ENCODE measurements around the gene PINK1.
"Not testable (repeated sequence)": the region's sequence is repeated elsewhere in the genome, so short reads cannot be mapped to it uniquely, and the experiment has no call there.

The PINK1 gene

DNA sequence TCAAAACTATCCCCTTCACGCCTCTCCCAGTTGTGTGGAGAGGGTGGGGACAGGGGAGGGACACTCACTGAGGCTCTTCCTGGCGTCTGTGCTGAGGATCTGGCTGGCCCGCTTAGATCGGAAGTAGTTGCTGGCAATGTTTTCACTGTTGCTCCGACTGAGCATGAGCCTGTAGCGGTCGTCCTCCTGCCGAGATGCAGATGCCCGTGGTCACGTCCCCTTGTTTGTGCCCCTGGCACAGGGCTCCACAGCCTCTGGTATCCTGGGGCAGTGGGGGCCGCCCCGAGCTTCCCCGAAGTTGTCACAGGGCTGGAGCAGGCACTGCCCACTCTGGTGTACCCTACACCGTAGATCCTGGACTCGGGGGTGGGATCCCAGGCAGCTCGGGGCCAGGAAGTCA lies 32.9 kb downstream of the PINK1 start:
- no peak overlapping the region for H3K9ac ChIP-seq (ENCODE audit: low read depth, low read length)
- peaks cover 5% of the 10 kb centered on the region; the same call in 1 of the 2 replicates for H3K4me1 ChIP-seq (ENCODE audit: insufficient read depth, low read length)

DNA sequence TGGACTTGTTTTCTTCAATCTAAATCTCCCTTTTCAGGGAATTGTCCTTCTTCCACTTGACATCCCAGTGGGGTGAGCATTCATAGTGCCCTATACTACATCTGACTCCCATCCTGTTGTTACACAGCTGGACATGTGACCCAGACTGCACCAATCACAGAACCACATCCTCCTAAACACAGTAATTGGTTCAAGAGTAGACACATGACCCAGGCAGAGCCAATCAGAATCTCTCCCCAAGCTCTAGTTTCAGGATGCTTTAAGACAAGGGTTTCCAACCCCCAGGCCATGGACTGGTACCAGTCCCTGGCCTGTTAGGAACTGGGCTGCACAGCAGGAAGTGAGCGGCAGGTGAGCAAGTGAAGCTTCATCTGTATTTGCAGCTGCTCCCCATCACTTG lies 33.5 kb downstream of the PINK1 start:
- Histone ChIP-seq H3K36me3 (ENCODE audit: insufficient read depth, low read length) (no peaks in the 10 kb centered on the region; the same call in 1 of the 2 replicates), H3K9ac (ENCODE audit: low read depth, low read length) (no peak overlapping the region), H3K9me3 (ENCODE audit: control insufficient read depth, insufficient read depth, low read length) (no peaks in the 10 kb centered on the region), H3K4me1 (ENCODE audit: insufficient read depth, low read length) (peaks cover 5% of the 10 kb centered on the region; the same call in 1 of the 2 replicates)

More for the DNA sequence above, 32.9 kb downstream of the PINK1 start:
- H3K9me3 ChIP-seq (ENCODE audit: control insufficient read depth, insufficient read depth, low read length) = no peaks in the 10 kb centered on the region
- H3K36me3 ChIP-seq (ENCODE audit: insufficient read depth, low read length) = no peaks in the 10 kb centered on the region; the same call in 1 of the 2 replicates

DNA sequence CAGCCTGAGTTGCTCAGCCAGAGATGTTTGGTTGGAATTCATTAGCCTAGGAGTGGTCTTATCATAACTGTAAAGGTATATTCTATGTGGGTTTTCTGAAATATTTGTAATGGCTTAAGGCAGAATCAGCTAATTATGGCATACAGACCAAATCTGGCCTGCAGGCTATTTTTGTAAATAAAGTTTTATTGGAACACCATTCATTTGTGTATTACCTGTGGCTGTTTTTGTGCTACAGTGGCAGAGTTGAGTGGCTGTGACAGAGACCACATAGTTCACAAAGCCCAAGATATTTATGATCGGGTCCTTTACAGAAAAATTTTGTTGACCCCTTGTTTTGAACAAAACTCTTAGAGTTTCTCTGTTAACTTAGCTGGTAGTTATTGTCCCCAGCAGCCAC lies 35.3 kb downstream of the PINK1 start:
- no peak overlapping the region for H3K9ac ChIP-seq (ENCODE audit: low read depth, low read length)
- no peaks in the 10 kb centered on the region for H3K9me3 ChIP-seq (ENCODE audit: control insufficient read depth, insufficient read depth, low read length)
- no peaks in the 10 kb centered on the region; the same call in 1 of the 2 replicates for H3K36me3 ChIP-seq (ENCODE audit: insufficient read depth, low read length)
- peaks cover 5% of the 10 kb centered on the region; the same call in 1 of the 2 replicates for H3K4me1 ChIP-seq (ENCODE audit: insufficient read depth, low read length)

DNA sequence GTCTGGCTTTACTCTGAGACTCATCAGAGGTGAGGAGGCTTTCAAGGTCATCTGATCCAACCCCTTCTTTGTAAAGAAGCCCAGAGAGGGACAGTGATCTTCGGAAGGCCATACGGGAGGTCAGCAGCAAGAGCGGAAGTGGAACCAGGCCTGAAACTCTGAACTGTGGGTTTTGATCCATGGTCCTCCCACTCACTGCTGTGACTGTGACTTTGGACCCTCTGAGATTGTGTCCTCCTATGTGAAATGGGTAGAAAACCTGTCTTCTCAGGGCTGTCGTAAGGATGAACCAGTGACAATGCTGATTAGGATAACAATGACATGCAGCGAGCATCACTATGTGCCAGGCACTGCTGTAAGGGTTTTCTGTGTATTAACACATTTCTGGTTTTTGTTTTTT lies 37.7 kb downstream of the PINK1 start:
- H3K9ac ChIP-seq (ENCODE audit: low read depth, low read length) = no peak overlapping the region
- no peaks in the 10 kb centered on the region for H3K9me3 ChIP-seq (ENCODE audit: control insufficient read depth, insufficient read depth, low read length)
- H3K4me1 ChIP-seq (ENCODE audit: insufficient read depth, low read length) = peaks cover under 1% of the 10 kb centered on the region; the same call in 1 of the 2 replicates
- H3K36me3 ChIP-seq (ENCODE audit: insufficient read depth, low read length) = no peaks in the 10 kb centered on the region; the same call in 1 of the 2 replicates

DNA sequence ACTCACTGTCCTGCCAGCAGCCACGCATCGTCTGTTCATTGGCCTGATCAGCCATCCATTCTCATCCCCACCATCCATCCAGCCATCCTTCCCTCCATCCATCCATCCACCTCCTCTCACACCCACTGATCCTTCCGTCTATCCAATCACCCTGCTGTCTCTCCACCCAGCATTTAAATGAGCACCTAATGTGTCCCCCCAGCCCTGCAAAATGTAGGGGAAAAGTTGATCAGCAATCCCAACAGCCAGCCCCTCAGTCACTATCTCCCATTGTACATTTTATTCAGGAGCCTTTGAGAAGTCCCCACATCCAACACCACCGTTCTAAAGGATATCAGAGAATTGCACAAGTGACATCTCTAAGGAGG lies 39.0 kb downstream of the PINK1 start:
- Histone ChIP-seq H3K9ac (ENCODE audit: low read depth, low read length) (no peak overlapping the region), H3K36me3 (ENCODE audit: insufficient read depth, low read length) (no peaks in the 10 kb centered on the region; the same call in 1 of the 2 replicates), H3K4me1 (ENCODE audit: insufficient read depth, low read length) (no peaks in the 10 kb centered on the region), H3K9me3 (ENCODE audit: control insufficient read depth, insufficient read depth, low read length) (no peaks in the 10 kb centered on the region)

DNA sequence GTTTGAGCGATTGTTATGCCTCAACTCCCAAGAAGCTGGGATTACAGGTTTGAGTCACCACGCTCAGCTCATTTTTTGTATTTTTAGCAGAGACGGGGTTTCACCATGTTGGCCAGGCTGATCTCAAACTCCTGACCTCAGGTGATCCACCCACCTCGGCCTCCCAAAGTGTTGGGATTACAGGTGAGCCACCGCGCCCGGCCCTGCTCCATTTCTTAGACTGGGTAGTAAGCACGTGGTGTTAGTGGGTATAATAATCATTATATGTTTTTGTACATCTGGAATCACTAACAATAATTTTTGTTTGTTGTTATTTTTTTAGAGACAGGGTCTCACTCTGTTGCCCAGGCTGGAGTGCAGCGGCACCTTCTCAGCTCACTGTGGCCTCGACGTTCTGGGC lies 40.4 kb downstream of the PINK1 start:
- not testable (repeated sequence) for H3K9ac ChIP-seq (ENCODE audit: low read depth, low read length); H3K36me3 ChIP-seq (ENCODE audit: insufficient read depth, low read length); H3K4me1 ChIP-seq (ENCODE audit: insufficient read depth, low read length); H3K9me3 ChIP-seq (ENCODE audit: control insufficient read depth, insufficient read depth, low read length)

DNA sequence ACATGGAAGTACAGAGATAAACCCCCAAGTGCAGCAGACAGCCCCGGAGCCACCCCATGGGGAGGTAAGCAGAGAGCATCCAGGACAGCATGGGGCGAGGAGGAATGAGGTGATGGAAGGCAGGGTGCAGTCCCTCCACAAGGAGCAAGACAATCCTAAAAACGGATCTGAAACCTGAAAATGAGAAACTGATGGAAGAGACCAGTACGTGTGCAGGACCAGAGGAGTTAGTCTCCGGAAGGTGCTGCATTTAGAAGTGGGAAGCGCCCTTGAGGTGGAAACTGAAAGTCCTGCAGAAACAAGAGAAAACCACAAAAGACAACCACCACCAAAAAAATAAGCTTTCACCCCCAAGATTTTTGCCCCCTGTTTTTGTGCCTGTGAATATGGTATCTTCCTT lies 45.3 kb downstream of the PINK1 start:
- H3K9ac ChIP-seq (ENCODE audit: low read depth, low read length) = no peak overlapping the region
- H3K4me1 ChIP-seq (ENCODE audit: insufficient read depth, low read length) = no peaks in the 10 kb centered on the region
- peaks cover 3% of the 10 kb centered on the region; the same call in 1 of the 2 replicates for H3K36me3 ChIP-seq (ENCODE audit: insufficient read depth, low read length)
- no peaks in the 10 kb centered on the region for H3K9me3 ChIP-seq (ENCODE audit: control insufficient read depth, insufficient read depth, low read length)

DNA sequence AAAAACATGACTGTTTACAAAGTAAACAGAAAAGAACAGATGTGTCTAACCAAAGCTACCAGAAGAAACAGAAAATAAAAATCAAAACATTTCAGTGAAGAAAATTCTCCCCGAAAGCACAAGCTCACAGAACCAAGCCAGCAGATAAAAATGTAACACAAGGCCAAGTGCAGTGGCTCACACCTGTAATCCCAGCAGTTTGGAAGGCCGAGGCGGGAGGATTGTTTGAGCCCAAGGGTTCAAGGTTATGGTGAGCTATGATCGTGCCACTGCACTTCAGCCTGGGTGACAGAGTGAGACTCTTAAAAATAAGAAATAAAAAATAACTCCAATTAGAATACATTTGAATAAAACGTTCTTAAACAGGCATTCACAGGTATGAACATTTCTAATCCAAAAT lies 47.0 kb downstream of the PINK1 start:
- Histone ChIP-seq H3K9ac (ENCODE audit: low read depth, low read length) (no peak overlapping the region), H3K9me3 (ENCODE audit: control insufficient read depth, insufficient read depth, low read length) (no peaks in the 10 kb centered on the region), H3K4me1 (ENCODE audit: insufficient read depth, low read length) (no peaks in the 10 kb centered on the region), H3K36me3 (ENCODE audit: insufficient read depth, low read length) (peaks cover 3% of the 10 kb centered on the region; the same call in 1 of the 2 replicates)

DNA sequence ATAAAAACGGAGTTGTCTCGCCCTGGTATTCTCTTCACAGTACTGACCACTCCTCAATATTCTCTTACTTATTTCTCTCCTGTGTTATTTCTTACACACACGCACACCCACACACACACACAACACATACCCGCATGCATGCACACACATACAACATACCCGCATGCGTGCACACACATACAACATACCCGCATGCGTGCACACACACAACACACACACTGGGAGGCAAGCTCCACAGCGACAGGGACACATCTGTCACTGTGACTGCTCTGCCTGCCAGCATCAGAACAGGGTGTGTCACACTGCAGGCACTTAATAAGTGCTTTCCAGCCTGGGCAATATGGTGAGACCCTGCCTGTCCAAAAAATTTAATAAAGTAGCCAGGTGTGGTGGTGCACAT lies 48.7 kb downstream of the PINK1 start:
- H3K9me3 ChIP-seq (ENCODE audit: control insufficient read depth, insufficient read depth, low read length) = no peaks in the 10 kb centered on the region
- no peak overlapping the region for H3K9ac ChIP-seq (ENCODE audit: low read depth, low read length)
- H3K36me3 ChIP-seq (ENCODE audit: insufficient read depth, low read length) = peaks cover 3% of the 10 kb centered on the region; the same call in 1 of the 2 replicates
- no peaks in the 10 kb centered on the region for H3K4me1 ChIP-seq (ENCODE audit: insufficient read depth, low read length)

DNA sequence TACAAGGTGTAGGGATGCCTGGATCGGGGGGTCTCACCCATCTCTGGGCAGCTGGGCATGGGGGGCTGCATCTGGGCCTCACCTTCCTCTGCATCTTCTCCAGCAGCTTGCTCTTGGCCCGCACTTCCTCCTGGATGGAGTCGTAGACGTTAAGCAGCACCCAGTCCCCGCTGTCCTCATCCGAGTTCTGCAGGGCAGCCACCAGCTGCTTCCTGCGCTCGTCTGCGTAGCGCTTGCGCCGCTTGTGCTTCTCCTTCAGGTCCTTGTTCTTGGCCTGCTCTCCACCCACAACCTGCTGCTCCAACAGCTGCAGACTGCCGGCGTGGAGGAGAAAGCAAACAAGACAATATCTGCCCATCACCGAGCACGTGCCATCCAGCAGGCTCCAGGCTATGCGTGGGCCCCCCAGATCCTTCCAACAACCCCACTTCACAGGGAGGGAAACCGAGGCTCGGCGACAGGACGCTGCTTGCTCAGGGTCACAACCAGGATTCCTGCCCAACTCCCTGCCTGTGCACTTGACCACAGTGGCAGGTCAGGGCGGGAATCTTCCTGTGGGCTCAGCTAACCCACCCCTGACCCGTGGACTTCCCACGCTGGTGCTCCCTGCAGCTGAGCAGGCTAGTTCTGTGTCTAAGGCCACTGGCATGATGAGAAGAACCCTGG lies 49.4 kb downstream of the PINK1 start:
- no peaks in the 10 kb centered on the region for H3K4me1 ChIP-seq (ENCODE audit: insufficient read depth, low read length)
- no peak overlapping the region for H3K9ac ChIP-seq (ENCODE audit: low read depth, low read length)
- no peaks in the 10 kb centered on the region for H3K9me3 ChIP-seq (ENCODE audit: control insufficient read depth, insufficient read depth, low read length)

DNA sequence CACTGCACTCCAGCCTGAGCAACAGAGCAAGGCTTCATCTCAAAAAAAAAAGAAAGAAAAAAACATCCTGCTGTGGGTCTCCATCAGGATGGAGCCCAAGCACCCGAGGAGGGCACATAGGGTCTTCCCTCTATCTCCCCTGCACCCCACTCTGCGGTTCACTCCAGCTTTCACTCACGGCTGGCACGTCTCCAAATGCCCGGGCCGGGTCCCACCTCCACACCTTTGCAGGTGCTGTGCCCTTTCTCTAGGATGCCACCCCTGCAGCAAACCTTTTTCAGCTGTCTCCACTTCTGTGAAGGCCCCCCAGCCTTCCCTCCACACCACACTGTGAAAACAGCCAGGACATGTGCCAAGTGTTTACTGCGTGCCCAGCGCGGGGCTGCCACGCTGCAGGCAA lies 50.4 kb downstream of the PINK1 start:
- no peak overlapping the region for H3K9ac ChIP-seq (ENCODE audit: low read depth, low read length)
- no peaks in the 10 kb centered on the region for H3K9me3 ChIP-seq (ENCODE audit: control insufficient read depth, insufficient read depth, low read length)
- H3K4me1 ChIP-seq (ENCODE audit: insufficient read depth, low read length) = no peaks in the 10 kb centered on the region
- H3K36me3 ChIP-seq (ENCODE audit: insufficient read depth, low read length) = no peaks in the 10 kb centered on the region; the same call in 1 of the 2 replicates

More for the DNA sequence above, 49.4 kb downstream of the PINK1 start:
- peaks cover 3% of the 10 kb centered on the region; the same call in 1 of the 2 replicates for H3K36me3 ChIP-seq (ENCODE audit: insufficient read depth, low read length)

DNA sequence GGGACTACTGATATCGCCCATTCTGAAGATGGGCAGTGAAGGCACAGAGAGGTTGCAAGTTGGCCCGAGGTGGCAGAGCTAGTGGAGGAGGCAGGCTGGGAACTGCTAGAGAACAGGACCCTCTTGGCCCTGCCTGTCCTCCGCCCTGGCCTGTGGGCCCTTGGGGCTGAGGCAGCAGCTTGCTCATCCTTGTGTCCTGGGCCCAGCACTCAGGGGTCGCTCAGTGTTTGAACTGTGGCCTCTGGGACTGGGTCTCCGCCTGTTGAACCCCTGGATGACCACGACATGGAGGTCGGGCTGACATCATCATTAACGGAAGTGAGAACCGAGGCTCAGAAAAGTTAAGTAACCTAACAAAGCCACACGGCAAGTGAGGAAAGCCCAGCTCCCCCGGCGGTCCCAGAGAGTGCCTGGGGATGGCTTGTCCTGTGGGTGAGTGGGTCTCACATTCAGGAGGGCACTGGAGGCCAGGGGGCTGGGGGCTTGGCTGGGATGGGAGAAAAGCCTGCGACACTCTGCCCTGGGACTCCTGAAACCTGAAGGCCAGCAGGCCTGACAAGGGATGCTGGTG lies 50.9 kb downstream of the PINK1 start:
- Histone ChIP-seq H3K9me3 (ENCODE audit: control insufficient read depth, insufficient read depth, low read length) (no peaks in the 10 kb centered on the region), H3K9ac (ENCODE audit: low read depth, low read length) (no peak overlapping the region), H3K4me1 (ENCODE audit: insufficient read depth, low read length) (no peaks in the 10 kb centered on the region), H3K36me3 (ENCODE audit: insufficient read depth, low read length) (no peaks in the 10 kb centered on the region; the same call in 1 of the 2 replicates)

DNA sequence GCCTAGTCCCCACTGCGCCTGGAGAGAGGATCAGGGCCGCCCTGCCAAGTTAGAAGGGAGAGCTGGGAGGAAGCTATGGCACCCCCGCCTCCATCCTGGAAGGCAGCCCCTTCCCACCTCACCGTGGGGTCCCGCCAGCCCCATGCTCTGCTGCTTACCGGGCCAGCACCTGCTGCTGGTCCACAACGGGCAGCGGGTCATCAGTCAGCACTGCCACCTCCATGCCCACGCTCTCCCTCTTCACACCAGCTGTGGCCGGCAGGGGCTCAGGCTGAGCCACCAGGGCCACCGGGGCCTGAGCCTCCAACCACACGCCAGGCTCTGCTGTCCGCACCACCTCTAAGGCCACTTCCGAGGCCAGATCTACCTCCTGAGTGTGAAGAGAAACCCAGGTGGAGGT lies 51.4 kb downstream of the PINK1 start:
- Histone ChIP-seq H3K4me1 (ENCODE audit: insufficient read depth, low read length) (no peaks in the 10 kb centered on the region), H3K36me3 (ENCODE audit: insufficient read depth, low read length) (no peaks in the 10 kb centered on the region; the same call in 1 of the 2 replicates), H3K9me3 (ENCODE audit: control insufficient read depth, insufficient read depth, low read length) (no peaks in the 10 kb centered on the region), H3K9ac (ENCODE audit: low read depth, low read length) (no peak overlapping the region)

DNA sequence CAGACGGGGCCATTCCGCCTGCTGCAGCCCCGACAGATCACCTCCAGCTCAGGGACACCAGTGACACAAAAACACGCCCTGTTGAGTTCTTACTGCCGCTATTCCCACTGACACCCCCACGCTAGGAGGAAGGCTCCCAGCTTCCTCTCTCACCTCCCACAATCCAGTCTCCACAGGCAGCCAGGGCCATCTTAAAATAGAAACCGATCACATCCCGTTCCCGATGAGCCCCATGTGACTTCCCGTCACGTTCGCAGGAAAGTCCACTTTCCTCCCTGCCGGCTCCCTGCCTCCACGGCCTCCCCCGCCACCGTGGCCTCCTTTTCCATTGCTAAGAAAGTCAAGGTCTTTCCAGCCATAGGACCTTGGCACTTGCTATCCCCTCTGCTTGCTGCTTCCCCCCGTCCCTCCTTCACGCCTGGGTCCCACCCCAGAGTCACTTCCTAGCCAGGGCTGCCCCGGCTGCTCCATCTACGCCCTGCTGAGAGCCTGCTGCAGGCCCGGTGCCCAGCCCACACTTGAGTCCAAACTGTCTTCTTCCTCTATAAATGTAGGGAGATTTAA lies 51.9 kb downstream of the PINK1 start:
- no peaks in the 10 kb centered on the region for H3K36me3 ChIP-seq (ENCODE audit: insufficient read depth, low read length)
- H3K4me1 ChIP-seq (ENCODE audit: insufficient read depth, low read length) = no peaks in the 10 kb centered on the region
- no peak overlapping the region for H3K9ac ChIP-seq (ENCODE audit: low read depth, low read length)
- no peaks in the 10 kb centered on the region for H3K9me3 ChIP-seq (ENCODE audit: control insufficient read depth, insufficient read depth, low read length)

DNA sequence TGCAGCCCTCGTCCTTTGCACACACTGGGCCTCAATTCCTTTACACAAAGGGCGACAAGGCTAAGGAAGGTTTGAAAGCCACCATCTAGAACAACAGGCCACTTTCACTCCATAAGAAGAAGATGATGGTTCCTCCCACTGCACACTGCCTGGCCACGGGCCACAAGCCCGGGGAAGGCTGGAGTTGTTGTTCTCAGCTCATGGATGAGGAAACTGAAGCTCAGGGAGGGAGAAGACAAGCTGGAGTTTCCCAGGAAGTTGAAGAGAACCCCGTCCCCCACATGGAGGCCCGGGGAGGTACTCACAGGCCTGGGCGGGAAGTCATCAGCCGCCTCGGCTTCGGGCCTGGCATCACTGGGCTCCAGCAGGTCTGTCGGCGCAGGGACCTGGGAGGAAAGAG lies 52.5 kb downstream of the PINK1 start:
- Histone ChIP-seq H3K9me3 (ENCODE audit: control insufficient read depth, insufficient read depth, low read length) (no peaks in the 10 kb centered on the region), H3K9ac (ENCODE audit: low read depth, low read length) (no peak overlapping the region), H3K4me1 (ENCODE audit: insufficient read depth, low read length) (no peaks in the 10 kb centered on the region), H3K36me3 (ENCODE audit: insufficient read depth, low read length) (no peaks in the 10 kb centered on the region)

Measured in ES-I3 (cell line).